ENCODE data around the gene SUMO3. TPM values are rescaled to one million over a fixed set of nuclear protein-coding genes. Genes with fewer than 3 reads are reported as not detected.

The SUMO3 gene
- total RNA-seq, 2 experiments from 2014 or later, result 83.4 to 84.9 TPM

DNA sequence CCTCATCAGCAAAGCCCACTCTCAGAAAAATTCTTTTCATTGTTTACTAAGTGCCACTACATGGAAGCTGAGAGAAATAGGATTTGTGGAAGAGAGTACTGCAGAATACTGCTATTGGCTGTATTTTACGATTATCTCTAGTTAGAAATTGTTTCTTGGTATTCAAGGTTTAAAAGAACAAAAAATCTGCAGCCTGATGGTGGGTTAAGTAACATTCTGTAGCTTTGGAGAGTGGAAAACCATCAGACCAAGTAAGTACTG is 28.3 kb upstream of the SUMO3 start:
- Mint-ChIP-seq H3K4me3 (peak overlapping the region; percentile 64), H3K4me1 (peaks cover 11% of the 10 kb centered on the region), H3K36me3 (ENCODE audit: low read depth) (peaks cover 12% of the 10 kb centered on the region), H3K9me3 (ENCODE audit: low read depth) (no peaks in the 10 kb centered on the region), H3K27me3 (no peaks in the 10 kb centered on the region), H3K27ac (peak overlapping the region; percentile 51)
- intact Hi-C loops (cut with DNase I, micrococcal nuclease), result loop anchor here (1.0 to 2.0 kb wide), 4 partner anchors 27 to 79 kb away; partner anchors contain the start of genes UBE2G2 (in 2 of the 2) and PTTG1IP (in 1 of the 2)
- DNase-seq, result no peak
- ATAC-seq, result no peak
- ChIA-PET CTCF (interaction anchor here (0.7 to 2.2 kb wide), 5 partner anchors 12 to 53 kb away, joined by 3 to 11 read pairs (median 5); partner anchors contain the start of gene UBE2G2), POLR2A (interaction anchor here (1.0 kb wide), 1 partner anchor 45 kb away, joined by 4 read pairs; no protein-coding TSS in a partner anchor)

DNA sequence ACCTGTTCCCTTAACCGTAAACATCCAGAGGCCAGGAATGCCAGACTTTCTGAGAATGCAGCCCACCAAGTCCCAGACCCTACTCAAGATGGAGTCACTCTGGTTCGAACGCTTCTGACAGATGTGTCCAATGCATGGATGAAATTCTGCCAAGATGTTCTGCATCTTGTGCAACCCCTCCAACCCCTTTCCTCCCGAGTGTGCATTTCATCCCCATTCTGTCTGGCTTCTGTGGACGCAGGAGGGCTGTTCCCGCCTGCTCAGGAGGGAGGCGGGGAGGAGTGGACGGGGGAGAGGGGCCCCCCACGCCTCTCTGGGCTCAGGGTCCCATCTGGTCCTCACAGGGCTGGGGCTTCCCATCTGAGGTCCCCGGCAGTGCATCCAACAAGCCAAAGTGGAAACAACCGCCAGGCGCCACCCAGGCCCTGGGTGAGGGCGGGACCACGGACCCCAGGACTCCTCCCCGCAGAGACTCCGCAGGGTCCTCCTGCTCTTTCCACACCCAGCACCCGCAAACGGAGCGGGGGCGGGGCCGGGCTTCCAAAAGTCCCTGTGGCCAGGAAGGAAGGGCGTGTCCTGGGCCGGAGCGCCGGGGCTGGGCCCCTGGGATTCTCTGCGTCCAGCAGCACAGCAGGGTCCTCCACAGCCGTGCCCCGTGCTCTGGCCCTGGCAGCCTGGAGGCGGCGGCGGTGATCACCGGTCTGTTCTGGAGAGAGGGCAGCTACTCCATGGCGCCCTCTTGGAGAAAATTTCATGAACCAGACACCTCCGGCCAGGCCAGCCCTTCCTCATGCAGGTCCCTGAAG is 27.8 kb upstream of the SUMO3 start:
- peaks cover 7% of the 10 kb centered on the region for H3K4me1 Mint-ChIP-seq
- H3K4me3 Mint-ChIP-seq, result peak overlapping the region; percentile 64
- ATAC-seq, result peak; percentile 86
- peak; percentile 81 for DNase-seq
- CTCF ChIA-PET, result interaction anchor here (0.7 to 2.2 kb wide), 3 partner anchors 40 to 52 kb away, joined by 3 to 11 read pairs (median 5); partner anchors contain the start of gene UBE2G2
- no peaks in the 10 kb centered on the region for H3K9me3 Mint-ChIP-seq (ENCODE audit: low read depth)
- intact Hi-C loops (cut with DNase I, micrococcal nuclease), result loop anchor here (1.0 to 2.0 kb wide), 5 partner anchors 27 to 79 kb away; partner anchors contain the start of genes UBE2G2 (in 2 of the 2), PTTG1IP (in 1 of the 2) and SUMO3 (in 1 of the 2)
- no peaks in the 10 kb centered on the region for H3K27me3 Mint-ChIP-seq
- peak overlapping the region; percentile 51 for H3K27ac Mint-ChIP-seq
- peaks cover 9% of the 10 kb centered on the region for H3K36me3 Mint-ChIP-seq (ENCODE audit: low read depth)
- POLR2A ChIA-PET, result interaction anchor here (1.0 kb wide), 1 partner anchor 45 kb away, joined by 4 read pairs; no protein-coding TSS in a partner anchor

DNA sequence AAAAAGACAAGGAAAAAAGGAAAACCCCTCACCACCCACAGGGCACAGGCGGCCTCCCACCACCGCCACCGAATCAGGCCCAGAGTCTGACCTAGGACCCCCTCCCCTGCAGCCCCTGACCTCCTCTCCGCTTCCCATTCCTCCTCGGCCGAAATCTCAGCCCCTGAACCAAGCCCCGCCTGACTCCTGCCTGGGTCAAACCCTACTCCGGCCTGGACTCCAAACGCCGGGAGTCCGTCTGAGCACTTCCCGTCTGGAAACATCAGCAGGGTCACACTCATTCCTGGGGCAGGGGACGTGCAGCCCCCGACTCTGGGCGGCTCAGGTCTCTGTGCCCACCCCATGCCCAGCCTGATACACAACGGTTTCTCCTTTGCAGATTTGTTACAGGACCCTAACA is 26.4 kb upstream of the SUMO3 start:
- Mint-ChIP-seq H3K9me3 (ENCODE audit: low read depth) (no peaks in the 10 kb centered on the region), H3K36me3 (ENCODE audit: low read depth) (peaks cover 2% of the 10 kb centered on the region), H3K4me1 (peaks cover 7% of the 10 kb centered on the region), H3K27ac (no peak overlapping the region), H3K27me3 (no peaks in the 10 kb centered on the region), H3K4me3 (no peak overlapping the region)
- CTCF ChIA-PET, result no interaction called here
- intact Hi-C loops (cut with DNase I, micrococcal nuclease), result no loop called here
- ATAC-seq (no peak), DNase-seq (no peak)
- POLR2A ChIA-PET, result interaction anchor here (0.5 kb wide), 1 partner anchor 29 kb away, joined by 6 read pairs; the partner anchor contains the start of gene PTTG1IP

DNA sequence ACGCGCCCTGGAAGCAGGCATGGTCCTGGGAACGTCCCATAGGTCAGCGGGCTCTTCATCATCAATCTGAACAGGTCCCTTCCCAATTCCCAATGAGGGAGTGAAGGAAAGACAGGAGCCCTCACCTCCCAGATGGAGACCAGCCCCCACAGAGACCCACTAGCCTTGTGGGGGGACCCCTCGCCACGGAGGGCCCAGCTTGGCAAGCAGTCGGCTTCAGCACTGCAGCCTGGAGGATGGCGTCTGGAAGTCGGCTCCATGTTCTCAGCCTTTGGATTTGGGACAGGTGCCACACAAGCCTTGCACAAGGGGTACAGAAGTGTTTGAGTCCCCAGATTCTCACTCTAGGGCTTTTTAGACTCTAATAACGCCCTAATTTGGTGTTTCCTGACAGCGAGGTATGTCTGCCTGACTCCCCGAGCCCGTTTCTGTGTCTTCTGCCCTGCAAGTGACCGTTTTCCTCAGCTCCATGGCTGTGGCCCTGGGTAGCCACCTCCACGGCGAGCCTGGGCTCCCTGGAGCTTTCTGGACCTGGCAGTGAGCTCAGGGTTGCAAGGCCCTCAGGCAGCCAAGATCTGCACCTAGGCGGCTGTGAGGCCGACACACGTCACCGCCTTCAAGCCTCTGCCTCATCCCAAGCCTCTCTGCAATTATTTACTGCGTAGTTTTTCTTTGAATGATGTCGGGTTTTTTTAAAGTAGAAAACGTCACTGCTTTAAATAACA is 25.0 kb upstream of the SUMO3 start:
- CTCF ChIA-PET, result no interaction called here
- H3K9me3 Mint-ChIP-seq (ENCODE audit: low read depth), result no peaks in the 10 kb centered on the region
- ATAC-seq (no peak), DNase-seq (no peak)
- no peak overlapping the region for H3K4me3 Mint-ChIP-seq
- H3K36me3 Mint-ChIP-seq (ENCODE audit: low read depth), result no peaks in the 10 kb centered on the region
- peaks cover 7% of the 10 kb centered on the region for H3K4me1 Mint-ChIP-seq
- intact Hi-C loops (cut with DNase I, micrococcal nuclease), result no loop called here
- POLR2A ChIA-PET, result no interaction called here
- no peaks in the 10 kb centered on the region for H3K27me3 Mint-ChIP-seq
- H3K27ac Mint-ChIP-seq, result no peak overlapping the region

DNA sequence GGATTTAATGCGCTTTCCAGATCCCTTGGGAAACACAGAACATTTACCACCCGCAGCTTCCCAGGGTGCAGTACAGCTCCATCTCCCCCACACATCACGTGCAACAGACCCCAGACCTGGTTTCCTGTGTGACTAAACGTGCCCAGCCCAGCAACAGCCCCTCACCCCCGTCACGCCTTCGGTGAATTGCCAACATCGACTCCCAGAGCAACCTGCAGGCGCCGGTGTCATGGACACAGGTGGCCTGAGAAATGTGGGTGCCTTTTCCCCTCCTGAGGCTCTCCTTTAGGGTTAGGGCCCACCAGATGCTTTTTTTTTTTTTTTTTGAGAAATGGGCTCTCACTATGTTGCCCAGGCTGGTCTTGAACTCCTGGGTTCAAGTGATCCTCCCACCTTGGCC is 24.2 kb upstream of the SUMO3 start:
- CTCF ChIA-PET, result no interaction called here

DNA sequence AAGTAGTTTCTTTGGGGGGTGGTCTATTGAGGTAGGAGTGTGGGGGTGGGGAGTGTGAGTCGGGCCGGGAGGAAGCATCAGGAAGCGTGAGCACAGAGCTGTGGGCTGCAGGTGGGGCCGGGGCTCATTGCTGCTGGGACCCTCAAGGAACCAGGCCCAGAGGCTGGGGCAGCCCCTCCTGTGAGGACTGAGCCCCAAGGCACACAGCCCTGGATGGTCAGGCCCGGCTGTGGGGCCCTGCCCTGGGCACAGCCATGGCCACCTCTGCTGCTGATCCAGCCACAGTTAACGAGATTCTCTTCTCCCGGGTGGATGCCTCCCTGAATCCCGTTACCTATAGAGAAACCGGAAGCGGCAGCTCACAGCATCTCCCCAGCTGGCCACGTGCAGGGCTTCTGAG is 22.9 kb upstream of the SUMO3 start:
- no peak overlapping the region for H3K4me3 Mint-ChIP-seq
- POLR2A ChIA-PET, result no interaction called here
- CTCF ChIA-PET, result no interaction called here

More for the DNA sequence above, 24.2 kb upstream of the SUMO3 start:
- DNase-seq (no peak), ATAC-seq (no peak)
- no peaks in the 10 kb centered on the region for H3K27me3 Mint-ChIP-seq
- no peak overlapping the region for H3K4me3 Mint-ChIP-seq
- H3K27ac Mint-ChIP-seq, result no peak overlapping the region
- H3K4me1 Mint-ChIP-seq, result peaks cover 7% of the 10 kb centered on the region
- intact Hi-C loops (cut with DNase I, micrococcal nuclease), result no loop called here
- H3K36me3 Mint-ChIP-seq (ENCODE audit: low read depth), result no peaks in the 10 kb centered on the region
- POLR2A ChIA-PET, result no interaction called here
- H3K9me3 Mint-ChIP-seq (ENCODE audit: low read depth), result no peaks in the 10 kb centered on the region

DNA sequence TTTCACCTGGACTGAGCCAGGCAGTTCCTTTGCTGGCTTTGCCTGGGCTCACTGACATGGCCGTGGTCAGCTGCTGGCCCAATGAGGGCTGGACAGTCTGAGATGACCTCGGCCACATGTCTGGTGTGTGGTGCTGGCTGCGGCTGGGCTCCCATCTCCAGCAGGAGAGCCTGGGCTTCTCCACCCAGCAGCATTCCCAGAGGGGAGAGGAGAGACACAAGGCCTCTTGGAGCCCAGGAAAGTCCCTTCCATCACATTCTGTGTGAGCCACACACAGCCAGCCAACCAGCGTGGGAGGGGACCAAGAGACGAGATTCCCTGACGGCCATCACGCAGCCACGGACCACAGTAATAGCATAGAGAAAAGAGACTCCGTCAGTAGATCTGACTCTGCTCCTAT is 21.1 kb upstream of the SUMO3 start:
- Mint-ChIP-seq H3K4me1 (no peaks in the 10 kb centered on the region), H3K9me3 (ENCODE audit: low read depth) (no peaks in the 10 kb centered on the region), H3K36me3 (ENCODE audit: low read depth) (no peaks in the 10 kb centered on the region), H3K4me3 (no peak overlapping the region), H3K27me3 (no peaks in the 10 kb centered on the region), H3K27ac (no peak overlapping the region)
- ATAC-seq (no peak), DNase-seq (no peak)
- ChIA-PET CTCF (no interaction called here), POLR2A (no interaction called here)
- intact Hi-C loops (cut with DNase I, micrococcal nuclease), result no loop called here

More for the DNA sequence above, 22.9 kb upstream of the SUMO3 start:
- intact Hi-C loops (cut with DNase I, micrococcal nuclease), result no loop called here
- no peaks in the 10 kb centered on the region for H3K36me3 Mint-ChIP-seq (ENCODE audit: low read depth)
- no peaks in the 10 kb centered on the region for H3K9me3 Mint-ChIP-seq (ENCODE audit: low read depth)
- no peak overlapping the region for H3K27ac Mint-ChIP-seq
- no peaks in the 10 kb centered on the region for H3K4me1 Mint-ChIP-seq
- no peak for ATAC-seq
- no peaks in the 10 kb centered on the region for H3K27me3 Mint-ChIP-seq
- DNase-seq, result no peak

DNA sequence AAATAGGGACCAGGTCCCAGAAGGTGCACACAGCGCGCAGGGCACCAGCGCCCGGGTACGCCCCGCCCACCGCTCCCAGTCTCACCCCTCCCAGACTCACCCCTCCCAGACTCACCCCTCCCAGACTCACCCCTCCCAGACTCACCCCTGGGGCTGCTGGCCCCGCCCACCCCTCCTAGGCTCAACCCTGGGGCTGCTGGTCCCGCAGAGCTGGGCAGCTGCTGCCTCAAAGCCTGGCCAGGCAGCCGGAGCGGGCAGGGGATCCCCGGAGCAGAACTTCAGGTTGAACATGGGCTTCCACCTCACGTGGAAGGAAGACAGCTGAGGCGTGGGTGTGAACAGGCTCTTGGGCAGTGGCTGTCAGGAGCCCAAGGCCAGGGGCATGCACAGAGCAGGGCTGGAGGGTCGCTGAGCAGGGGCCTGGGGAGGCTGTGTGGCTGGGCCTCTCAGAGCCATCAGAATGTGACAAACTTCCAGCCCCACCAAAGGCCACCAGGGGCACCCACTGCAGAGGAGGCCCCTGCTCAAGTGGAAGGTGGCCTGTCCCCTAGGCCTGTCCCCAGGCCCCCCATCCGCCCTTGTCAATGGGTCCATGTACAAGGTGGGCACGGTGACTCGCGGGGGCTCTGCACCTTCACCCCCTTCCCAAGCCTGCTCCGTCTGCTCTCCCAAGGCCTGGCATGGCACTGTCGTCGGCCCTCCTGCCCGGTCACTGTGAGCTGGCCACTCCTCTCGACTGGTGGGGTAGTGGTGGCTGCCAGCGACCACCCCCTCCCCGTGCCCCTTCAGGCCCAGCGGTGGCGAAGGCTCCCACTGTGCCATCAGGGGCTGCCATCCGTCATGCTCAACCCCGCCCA is 20.4 kb upstream of the SUMO3 start:
- no peak overlapping the region for H3K4me3 Mint-ChIP-seq
- CTCF ChIA-PET, result no interaction called here

DNA sequence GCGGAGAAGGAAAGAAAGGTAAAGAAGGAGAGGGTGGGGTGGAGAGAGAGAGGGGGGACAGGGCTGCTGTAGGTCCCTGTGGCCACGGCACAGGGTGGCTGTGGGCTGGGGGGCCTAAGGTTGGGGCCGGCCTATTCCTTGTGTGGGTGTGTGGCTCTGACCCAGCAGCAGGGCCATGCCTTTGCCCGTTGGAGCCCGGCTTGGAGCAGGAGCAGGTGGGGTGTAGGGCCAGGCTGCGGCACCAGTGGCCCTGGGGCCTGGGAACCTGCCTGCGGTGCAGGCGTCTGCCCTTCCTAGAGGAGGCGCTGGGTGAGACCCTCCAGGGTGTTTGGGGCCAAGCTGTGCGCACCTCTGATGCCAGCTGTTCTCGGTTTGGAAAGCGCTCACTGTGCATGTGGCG is 19.7 kb upstream of the SUMO3 start:
- CTCF ChIA-PET, result no interaction called here
- Mint-ChIP-seq H3K4me3 (no peak overlapping the region), H3K27me3 (no peaks in the 10 kb centered on the region), H3K27ac (no peak overlapping the region), H3K9me3 (ENCODE audit: low read depth) (no peaks in the 10 kb centered on the region), H3K4me1 (no peaks in the 10 kb centered on the region), H3K36me3 (ENCODE audit: low read depth) (no peaks in the 10 kb centered on the region)
- POLR2A ChIA-PET, result no interaction called here
- ATAC-seq, result no peak
- intact Hi-C loops (cut with DNase I, micrococcal nuclease), result no loop called here
- no peak for DNase-seq

More for the DNA sequence above, 20.4 kb upstream of the SUMO3 start:
- intact Hi-C loops (cut with DNase I, micrococcal nuclease), result no loop called here
- no peaks in the 10 kb centered on the region for H3K27me3 Mint-ChIP-seq
- DNase-seq (no peak), ATAC-seq (no peak)
- H3K27ac Mint-ChIP-seq, result no peak overlapping the region
- no peaks in the 10 kb centered on the region for H3K36me3 Mint-ChIP-seq (ENCODE audit: low read depth)
- H3K9me3 Mint-ChIP-seq (ENCODE audit: low read depth), result no peaks in the 10 kb centered on the region
- no peaks in the 10 kb centered on the region for H3K4me1 Mint-ChIP-seq
- POLR2A ChIA-PET, result no interaction called here

DNA sequence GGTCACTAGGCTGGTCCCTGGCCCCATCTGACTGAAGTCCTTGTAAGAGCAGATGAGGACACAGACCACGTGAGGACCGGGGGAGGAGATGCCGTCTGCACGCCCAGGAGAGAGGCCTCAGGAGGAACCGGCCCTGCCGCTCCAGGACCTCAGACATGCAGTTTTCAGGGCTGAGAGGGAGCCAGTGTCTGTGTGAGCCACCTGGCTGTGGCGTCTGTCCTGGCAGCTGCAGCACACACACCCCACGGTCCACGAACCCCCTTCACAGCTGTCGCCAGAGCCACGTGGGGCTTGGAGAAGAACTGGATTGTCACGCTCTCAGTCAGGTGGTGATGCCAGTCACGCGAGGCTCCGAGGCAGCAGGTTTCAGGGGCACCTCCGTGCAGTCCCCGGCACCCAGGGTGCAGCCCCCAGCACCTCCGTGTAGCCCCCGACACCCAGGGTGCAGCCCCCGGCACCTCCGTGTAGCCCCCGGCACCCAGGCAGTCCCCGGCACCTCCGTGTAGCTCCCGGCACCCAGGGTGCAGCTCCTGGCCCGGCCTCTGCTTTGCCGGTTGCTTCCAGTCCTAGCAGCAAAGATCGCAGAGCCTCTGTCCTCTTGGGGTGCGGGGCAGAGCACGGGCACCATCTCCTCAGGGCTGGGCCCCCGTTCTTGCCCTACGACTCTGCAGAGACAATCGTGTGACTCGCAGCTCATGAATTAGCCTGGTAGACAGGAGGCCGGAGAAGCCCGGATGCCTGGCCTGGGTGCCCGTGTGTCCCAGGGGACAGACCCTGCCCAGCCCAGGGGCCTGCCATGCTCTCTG is 19.0 kb upstream of the SUMO3 start:
- ATAC-seq (no peak), DNase-seq (no peak)
- no peaks in the 10 kb centered on the region for H3K9me3 Mint-ChIP-seq (ENCODE audit: low read depth)
- ChIA-PET CTCF (no interaction called here), POLR2A (no interaction called here)
- intact Hi-C loops (cut with DNase I, micrococcal nuclease), result no loop called here
- H3K27me3 Mint-ChIP-seq, result no peaks in the 10 kb centered on the region
- H3K4me3 Mint-ChIP-seq, result no peak overlapping the region
- H3K36me3 Mint-ChIP-seq (ENCODE audit: low read depth), result no peaks in the 10 kb centered on the region
- no peaks in the 10 kb centered on the region for H3K4me1 Mint-ChIP-seq
- H3K27ac Mint-ChIP-seq, result no peak overlapping the region

DNA sequence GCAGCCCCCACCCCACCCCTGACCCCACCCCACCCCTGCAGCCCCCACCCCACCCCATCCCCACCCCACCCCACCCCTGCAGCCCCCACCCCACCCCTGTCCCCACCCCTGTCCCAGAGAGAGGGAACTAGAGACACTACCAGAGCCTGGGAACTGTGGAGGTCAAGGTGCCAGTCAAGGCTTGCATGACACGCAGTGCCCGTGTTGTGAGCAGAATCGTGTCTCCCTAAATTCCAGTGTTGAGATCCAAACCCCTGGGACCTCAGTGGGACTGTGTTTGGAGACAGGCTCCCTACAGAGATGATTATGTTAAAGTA is 18.4 kb upstream of the SUMO3 start:
- Mint-ChIP-seq H3K9me3 (ENCODE audit: low read depth) (no peaks in the 10 kb centered on the region), H3K36me3 (ENCODE audit: low read depth) (no peaks in the 10 kb centered on the region), H3K27ac (no peak overlapping the region), H3K27me3 (no peaks in the 10 kb centered on the region), H3K4me1 (peaks cover 1% of the 10 kb centered on the region), H3K4me3 (no peak overlapping the region)
- POLR2A ChIA-PET, result no interaction called here
- DNase-seq (no peak), ATAC-seq (no peak)
- CTCF ChIA-PET, result no interaction called here
- intact Hi-C loops (cut with DNase I, micrococcal nuclease), result no loop called here
